Transverse colon (tissue), 4 donors: ENCODE results near the gene PFKFB3.

Experiments
- EP300 ChIP-seq: sonication (generic); formaldehyde crosslinking; IDR thresholded peaks from one replicate; pipeline ENCODE4 v1.6.1; 2017; ENCODE audit warnings: antibody characterized with exemption, low read depth
- POLR2A ChIP-seq: fragments of 450-650 bp; IDR thresholded peaks from one replicate; pipeline ENCODE4 v1.6.1; 2016; ENCODE audit warnings: antibody characterized with exemption, mild to moderate bottlenecking, moderate library complexity
- POLR2AphosphoS5 ChIP-seq, 3 donors: sonication (generic); formaldehyde crosslinking; IDR thresholded peaks; one replicate each; pipeline ENCODE4 v1.6.1; 2016; ENCODE audit warnings: antibody characterized with exemption in 3 of 3
- TF ChIP-seq, protein P1 (sequence below), 5 experiments: fragments of 200-600 bp in 3 of 5; fragments of 450-650 bp in 2 of 5; sonication (generic) in 3 of 5; IDR thresholded peaks; 1 replicate in 2 of 5; 2 replicates in 3 of 5; pipeline ENCODE4 v1.5.1; 2016 to 2017; ENCODE audit warnings: antibody characterized with exemption in 5 of 5, inconsistent platforms in 3 of 5, mild to moderate bottlenecking in 2 of 5, moderate library complexity in 1 of 5

DNA sequence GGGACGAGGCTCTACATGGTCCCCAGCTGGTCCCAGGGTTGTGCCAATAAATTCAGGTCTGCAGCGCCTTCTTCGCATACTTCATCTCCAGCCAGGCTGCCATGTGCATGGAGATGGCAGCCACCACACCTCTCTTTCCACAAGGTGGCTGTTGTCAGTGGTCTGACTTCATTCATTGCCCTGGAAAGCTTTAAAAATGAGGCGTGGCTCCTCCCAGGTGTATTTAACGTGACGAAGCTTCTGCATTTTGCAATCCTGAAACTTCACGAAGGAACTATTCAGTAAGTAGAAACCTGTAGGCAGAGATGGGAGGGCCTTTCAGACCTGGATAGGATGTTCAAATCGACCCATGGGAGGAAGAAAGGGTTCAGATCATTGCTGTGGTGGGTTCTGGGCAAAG lies 53.7 kb downstream of the PFKFB3 start:
- TF ChIP-seq, protein P1, sequence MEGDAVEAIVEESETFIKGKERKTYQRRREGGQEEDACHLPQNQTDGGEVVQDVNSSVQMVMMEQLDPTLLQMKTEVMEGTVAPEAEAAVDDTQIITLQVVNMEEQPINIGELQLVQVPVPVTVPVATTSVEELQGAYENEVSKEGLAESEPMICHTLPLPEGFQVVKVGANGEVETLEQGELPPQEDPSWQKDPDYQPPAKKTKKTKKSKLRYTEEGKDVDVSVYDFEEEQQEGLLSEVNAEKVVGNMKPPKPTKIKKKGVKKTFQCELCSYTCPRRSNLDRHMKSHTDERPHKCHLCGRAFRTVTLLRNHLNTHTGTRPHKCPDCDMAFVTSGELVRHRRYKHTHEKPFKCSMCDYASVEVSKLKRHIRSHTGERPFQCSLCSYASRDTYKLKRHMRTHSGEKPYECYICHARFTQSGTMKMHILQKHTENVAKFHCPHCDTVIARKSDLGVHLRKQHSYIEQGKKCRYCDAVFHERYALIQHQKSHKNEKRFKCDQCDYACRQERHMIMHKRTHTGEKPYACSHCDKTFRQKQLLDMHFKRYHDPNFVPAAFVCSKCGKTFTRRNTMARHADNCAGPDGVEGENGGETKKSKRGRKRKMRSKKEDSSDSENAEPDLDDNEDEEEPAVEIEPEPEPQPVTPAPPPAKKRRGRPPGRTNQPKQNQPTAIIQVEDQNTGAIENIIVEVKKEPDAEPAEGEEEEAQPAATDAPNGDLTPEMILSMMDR (IDR thresholded peaks at IDR 0.05), result no peak
- TF ChIP-seq POLR2A (no peak), EP300 (no peak), POLR2AphosphoS5 (IDR thresholded peaks at IDR 0.05) (no peak)
